Measurements from ENCODE around the gene NKG7. TPM values are rescaled to one million over a fixed set of nuclear protein-coding genes. Genes with fewer than 3 reads are reported as not detected.

The NKG7 gene
- total and polyA plus RNA-seq, 2 of the 13 experiments (the other 11 are each of a cell fraction or from before 2014, with no cell fraction given): 0.40 TPM; not detected in 1

DNA sequence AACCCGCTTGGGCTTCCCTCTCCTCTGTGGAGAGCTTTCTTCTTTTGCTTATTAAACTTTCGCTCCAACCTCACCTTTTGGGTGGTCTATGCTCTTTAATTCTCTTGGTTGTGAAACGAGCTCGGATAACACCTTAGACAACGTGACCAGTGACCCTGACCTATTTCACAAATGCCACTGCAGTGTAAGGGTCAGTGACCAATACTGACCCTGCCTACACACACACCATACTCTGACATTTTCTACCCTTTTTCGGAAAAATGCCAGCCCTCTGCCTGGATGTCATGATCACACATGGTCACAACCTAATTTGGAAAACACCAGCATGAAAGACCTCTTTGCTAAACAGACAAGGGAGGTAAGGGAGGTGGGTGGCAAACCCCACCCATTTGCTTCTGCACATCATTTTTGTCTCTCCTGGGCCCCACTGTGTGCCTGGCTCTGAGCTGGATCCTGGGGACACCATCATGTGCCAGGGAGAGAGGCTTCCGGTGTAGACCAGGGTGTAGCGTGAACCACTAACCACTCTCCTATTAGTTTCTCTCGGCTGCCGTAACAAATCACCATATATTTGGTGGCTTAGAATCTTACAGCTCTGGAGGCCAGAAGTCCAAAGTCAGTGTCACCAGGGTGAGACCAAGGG, 16.2 kb downstream of the NKG7 start (continued):
- TF ChIP-seq, protein P1, sequence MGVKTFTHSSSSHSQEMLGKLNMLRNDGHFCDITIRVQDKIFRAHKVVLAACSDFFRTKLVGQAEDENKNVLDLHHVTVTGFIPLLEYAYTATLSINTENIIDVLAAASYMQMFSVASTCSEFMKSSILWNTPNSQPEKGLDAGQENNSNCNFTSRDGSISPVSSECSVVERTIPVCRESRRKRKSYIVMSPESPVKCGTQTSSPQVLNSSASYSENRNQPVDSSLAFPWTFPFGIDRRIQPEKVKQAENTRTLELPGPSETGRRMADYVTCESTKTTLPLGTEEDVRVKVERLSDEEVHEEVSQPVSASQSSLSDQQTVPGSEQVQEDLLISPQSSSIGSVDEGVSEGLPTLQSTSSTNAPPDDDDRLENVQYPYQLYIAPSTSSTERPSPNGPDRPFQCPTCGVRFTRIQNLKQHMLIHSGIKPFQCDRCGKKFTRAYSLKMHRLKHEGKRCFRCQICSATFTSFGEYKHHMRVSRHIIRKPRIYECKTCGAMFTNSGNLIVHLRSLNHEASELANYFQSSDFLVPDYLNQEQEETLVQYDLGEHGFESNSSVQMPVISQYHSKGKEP (CRISPR knock-in tag; IDR thresholded peaks at IDR 0.05): no peak
- TF ChIP-seq ZNF670 (CRISPR knock-in tag; IDR thresholded peaks at IDR 0.05; ENCODE audit: borderline replicate concordance) (no peak), LBX2 (CRISPR knock-in tag; IDR thresholded peaks at IDR 0.05; ENCODE audit: borderline replicate concordance) (no peak), MED1 (CRISPR knock-in tag; IDR thresholded peaks at IDR 0.05) (peak; percentile 94), ZNF580 (CRISPR knock-in tag; IDR thresholded peaks at IDR 0.05; ENCODE audit: borderline replicate concordance, low read depth) (no peak), ZNF691 (CRISPR knock-in tag; IDR thresholded peaks at IDR 0.05; ENCODE audit: borderline replicate concordance, low read depth) (0 out of 2 replicates have a peak, but pooled peaks have one; percentile 35), ATF2 (CRISPR knock-in tag; IDR thresholded peaks at IDR 0.05) (peak; percentile 62; the same call in 1 of the 2 replicates), HNRNPH1 (optimal IDR thresholded peaks at IDR 0.05; ENCODE audit: low read depth, low read length) (no peak), THRA (CRISPR knock-in tag; IDR thresholded peaks at IDR 0.05; ENCODE audit: borderline replicate concordance) (peak; percentile 90), SRF (IDR thresholded peaks at IDR 0.05; ENCODE audit: low read depth, low read length) (peak; percentile 86; the same call in 1 of the 2 replicates), NFYB (CRISPR knock-in tag; IDR thresholded peaks at IDR 0.05) (no peak), CBX5 (CRISPR knock-in tag; IDR thresholded peaks at IDR 0.05; ENCODE audit: borderline replicate concordance) (0 out of 2 replicates have a peak, but pooled peaks have one; percentile 62), PATZ1 (CRISPR knock-in tag; IDR thresholded peaks at IDR 0.05) (peak; percentile 62; the same call in 1 of the 2 replicates)
- TF ChIP-seq, protein P2, sequence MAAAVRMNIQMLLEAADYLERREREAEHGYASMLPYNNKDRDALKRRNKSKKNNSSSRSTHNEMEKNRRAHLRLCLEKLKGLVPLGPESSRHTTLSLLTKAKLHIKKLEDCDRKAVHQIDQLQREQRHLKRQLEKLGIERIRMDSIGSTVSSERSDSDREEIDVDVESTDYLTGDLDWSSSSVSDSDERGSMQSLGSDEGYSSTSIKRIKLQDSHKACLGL (CRISPR knock-in tag; IDR thresholded peaks at IDR 0.05): no peak
- TF ChIP-seq, protein P3, sequence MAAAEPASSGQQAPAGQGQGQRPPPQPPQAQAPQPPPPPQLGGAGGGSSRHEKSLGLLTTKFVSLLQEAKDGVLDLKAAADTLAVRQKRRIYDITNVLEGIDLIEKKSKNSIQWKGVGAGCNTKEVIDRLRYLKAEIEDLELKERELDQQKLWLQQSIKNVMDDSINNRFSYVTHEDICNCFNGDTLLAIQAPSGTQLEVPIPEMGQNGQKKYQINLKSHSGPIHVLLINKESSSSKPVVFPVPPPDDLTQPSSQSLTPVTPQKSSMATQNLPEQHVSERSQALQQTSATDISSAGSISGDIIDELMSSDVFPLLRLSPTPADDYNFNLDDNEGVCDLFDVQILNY (CRISPR knock-in tag; conservative IDR thresholded peaks at IDR 0.05): no peak

Data from HepG2 (cell line).